ENCODE results near the gene LRRFIP1.

DNA sequence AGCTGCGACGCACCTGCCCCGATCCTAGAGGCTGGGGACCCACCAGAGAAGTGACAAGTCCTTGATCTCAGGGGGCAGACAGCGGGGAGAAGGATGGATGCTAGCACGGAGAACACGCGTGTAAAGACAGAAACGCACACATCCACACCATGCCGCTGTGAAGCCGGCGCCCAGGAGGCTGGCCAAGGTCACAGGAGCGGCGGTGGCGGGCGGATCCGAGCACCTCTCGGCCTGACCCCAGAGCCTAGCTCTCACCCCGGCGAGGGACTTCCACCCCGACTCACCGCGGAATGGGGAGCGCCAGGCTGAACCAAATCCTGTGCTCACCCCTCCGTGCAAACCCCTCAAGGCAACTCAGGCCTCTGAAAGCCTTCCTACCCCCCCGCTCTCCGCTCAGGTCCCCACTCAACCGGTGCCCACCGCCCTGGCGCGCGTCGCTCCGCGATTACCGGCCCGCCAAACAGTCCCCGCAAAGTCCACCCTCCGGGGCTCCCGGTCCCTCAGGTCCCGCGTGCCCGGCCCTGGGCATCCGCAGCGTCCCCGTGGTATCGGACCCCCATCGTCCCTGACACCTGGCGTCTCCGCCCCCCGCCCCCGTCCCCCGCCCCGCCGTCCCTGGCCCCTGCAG is 460 bp upstream of the LRRFIP1 start:
- TF ChIP-seq, protein P1, sequence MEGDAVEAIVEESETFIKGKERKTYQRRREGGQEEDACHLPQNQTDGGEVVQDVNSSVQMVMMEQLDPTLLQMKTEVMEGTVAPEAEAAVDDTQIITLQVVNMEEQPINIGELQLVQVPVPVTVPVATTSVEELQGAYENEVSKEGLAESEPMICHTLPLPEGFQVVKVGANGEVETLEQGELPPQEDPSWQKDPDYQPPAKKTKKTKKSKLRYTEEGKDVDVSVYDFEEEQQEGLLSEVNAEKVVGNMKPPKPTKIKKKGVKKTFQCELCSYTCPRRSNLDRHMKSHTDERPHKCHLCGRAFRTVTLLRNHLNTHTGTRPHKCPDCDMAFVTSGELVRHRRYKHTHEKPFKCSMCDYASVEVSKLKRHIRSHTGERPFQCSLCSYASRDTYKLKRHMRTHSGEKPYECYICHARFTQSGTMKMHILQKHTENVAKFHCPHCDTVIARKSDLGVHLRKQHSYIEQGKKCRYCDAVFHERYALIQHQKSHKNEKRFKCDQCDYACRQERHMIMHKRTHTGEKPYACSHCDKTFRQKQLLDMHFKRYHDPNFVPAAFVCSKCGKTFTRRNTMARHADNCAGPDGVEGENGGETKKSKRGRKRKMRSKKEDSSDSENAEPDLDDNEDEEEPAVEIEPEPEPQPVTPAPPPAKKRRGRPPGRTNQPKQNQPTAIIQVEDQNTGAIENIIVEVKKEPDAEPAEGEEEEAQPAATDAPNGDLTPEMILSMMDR (IDR thresholded peaks at IDR 0.05), result no peak
- TF ChIP-seq EP300 (IDR thresholded peaks at IDR 0.05), result no peak

Data from ovary (tissue), 3 donors.